Loucy (cell line): Measurements from ENCODE around the gene SLC39A11.

Source experiments
- H2AFZ ChIP-seq: fragments of 200-600 bp; sonication (generic); 2 replicates; pipeline ENCODE4 v1.6.0; 2016; ENCODE audit warnings: antibody characterized with exemption, mild to moderate bottlenecking, low read length, moderate library complexity
- H3F3A ChIP-seq: fragments of 200-600 bp; 2 replicates; pipeline ENCODE4 v1.6.0; 2016; ENCODE audit warnings: antibody characterized with exemption, low read depth, mild to moderate bottlenecking
- H3K27me3 ChIP-seq: fragments of 200-600 bp; sonication (generic); 2 replicates; pipeline ENCODE4 v1.6.1; 2014; ENCODE audit warnings: low read length, mild to moderate bottlenecking; ENCODE audit not compliant: insufficient read depth, poor library complexity, severe bottlenecking
- H3K36me3 ChIP-seq: fragments of 200-600 bp; sonication (generic); 2 replicates; pipeline ENCODE4 v1.6.1; 2016; ENCODE audit warnings: low read length; ENCODE audit not compliant: insufficient read depth
- H3K4me1 ChIP-seq: fragments of 200-600 bp; sonication (generic); 2 replicates; pipeline ENCODE4 v1.5.1; 2014; ENCODE audit warnings: low read length, mild to moderate bottlenecking; ENCODE audit not compliant: insufficient read depth, poor library complexity, severe bottlenecking
- H3K4me2 ChIP-seq: fragments of 200-600 bp; sonication (generic); 2 replicates; pipeline ENCODE4 v1.6.0; 2014; ENCODE audit warnings: antibody characterized with exemption, low read length, low read depth, mild to moderate bottlenecking; ENCODE audit not compliant: poor library complexity, severe bottlenecking
- H3K4me3 ChIP-seq: fragments of 200-600 bp; sonication (generic); 2 replicates; pipeline ENCODE4 v1.5.1; 2014; ENCODE audit warnings: low read length, mild to moderate bottlenecking, mixed read lengths; ENCODE audit not compliant: poor library complexity, severe bottlenecking
- H3K79me2 ChIP-seq: fragments of 200-600 bp; sonication (generic); 2 replicates; pipeline ENCODE4 v1.6.1; 2014; ENCODE audit warnings: low read length; ENCODE audit not compliant: insufficient read depth
- H3K9ac ChIP-seq: fragments of 200-600 bp; sonication (generic); 2 replicates; pipeline ENCODE4 v1.6.0; 2014; ENCODE audit warnings: mild to moderate bottlenecking, low read depth, low read length, moderate library complexity; ENCODE audit not compliant: poor library complexity, severe bottlenecking
- H3K9me2 ChIP-seq: fragments of 200-600 bp; sonication (generic); replicated peaks from 2 replicates; pipeline ENCODE4 v1.6.1; 2016; ENCODE audit warnings: low read depth, low read length, mixed read lengths
- H3K9me3 ChIP-seq: fragments of 200-600 bp; sonication (generic); 2 replicates; pipeline ENCODE4 v1.6.1; 2014; ENCODE audit warnings: mild to moderate bottlenecking, antibody characterized with exemption, low read length, low read depth; ENCODE audit not compliant: insufficient read depth
- H4K20me1 ChIP-seq: fragments of 200-600 bp; sonication (generic); 2 replicates; pipeline ENCODE4 v1.6.0; 2014; ENCODE audit warnings: antibody characterized with exemption, low read length, mild to moderate bottlenecking; ENCODE audit not compliant: insufficient read depth, poor library complexity, severe bottlenecking
- EZH2phosphoT487 ChIP-seq: fragments of 200-600 bp; IDR thresholded peaks from 2 replicates; pipeline ENCODE4 v1.6.1; 2018; ENCODE audit warnings: antibody characterized with exemption, mild to moderate bottlenecking, moderate library complexity, borderline replicate concordance
- TF ChIP-seq, protein P1 (sequence below): fragments of 200-600 bp; sonication (generic); conservative IDR thresholded peaks from 2 replicates; pipeline ENCODE4 v1.5.1; 2014; ENCODE audit warnings: mild to moderate bottlenecking, antibody characterized with exemption, low read length

Gene SLC39A11

GRCh38 chr17:72658675-72659074 is 433.8 kb downstream of the SLC39A11 start:
- Histone ChIP-seq H3F3A (no peaks in the 10 kb centered on the region), H2AFZ (no peak overlapping the region), H4K20me1 (no peaks in the 10 kb centered on the region), H3K36me3 (no peaks in the 10 kb centered on the region), H3K79me2 (no peaks in the 10 kb centered on the region), H3K4me3 (no peak overlapping the region), H3K4me1 (no peaks in the 10 kb centered on the region), H3K27me3 (no peaks in the 10 kb centered on the region), H3K9me3 (no peaks in the 10 kb centered on the region), H3K9me2 (no peaks in the 10 kb centered on the region), H3K9ac (no peak overlapping the region), H3K4me2 (no peak overlapping the region)
- no peak for TF ChIP-seq EZH2phosphoT487
- TF ChIP-seq, protein P1, sequence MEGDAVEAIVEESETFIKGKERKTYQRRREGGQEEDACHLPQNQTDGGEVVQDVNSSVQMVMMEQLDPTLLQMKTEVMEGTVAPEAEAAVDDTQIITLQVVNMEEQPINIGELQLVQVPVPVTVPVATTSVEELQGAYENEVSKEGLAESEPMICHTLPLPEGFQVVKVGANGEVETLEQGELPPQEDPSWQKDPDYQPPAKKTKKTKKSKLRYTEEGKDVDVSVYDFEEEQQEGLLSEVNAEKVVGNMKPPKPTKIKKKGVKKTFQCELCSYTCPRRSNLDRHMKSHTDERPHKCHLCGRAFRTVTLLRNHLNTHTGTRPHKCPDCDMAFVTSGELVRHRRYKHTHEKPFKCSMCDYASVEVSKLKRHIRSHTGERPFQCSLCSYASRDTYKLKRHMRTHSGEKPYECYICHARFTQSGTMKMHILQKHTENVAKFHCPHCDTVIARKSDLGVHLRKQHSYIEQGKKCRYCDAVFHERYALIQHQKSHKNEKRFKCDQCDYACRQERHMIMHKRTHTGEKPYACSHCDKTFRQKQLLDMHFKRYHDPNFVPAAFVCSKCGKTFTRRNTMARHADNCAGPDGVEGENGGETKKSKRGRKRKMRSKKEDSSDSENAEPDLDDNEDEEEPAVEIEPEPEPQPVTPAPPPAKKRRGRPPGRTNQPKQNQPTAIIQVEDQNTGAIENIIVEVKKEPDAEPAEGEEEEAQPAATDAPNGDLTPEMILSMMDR = no peak

GRCh38 chr17:72657467-72658317 is 434.8 kb downstream of the SLC39A11 start:
- H3K9me3 ChIP-seq = no peaks in the 10 kb centered on the region
- H3K36me3 ChIP-seq = no peaks in the 10 kb centered on the region
- no peak overlapping the region for H2AFZ ChIP-seq
- no peaks in the 10 kb centered on the region for H3K9me2 ChIP-seq
- no peak overlapping the region for H3K4me2 ChIP-seq
- H4K20me1 ChIP-seq = no peaks in the 10 kb centered on the region
- no peaks in the 10 kb centered on the region for H3K79me2 ChIP-seq
- H3K27me3 ChIP-seq = no peaks in the 10 kb centered on the region
- H3K4me3 ChIP-seq = no peak overlapping the region
- H3K4me1 ChIP-seq = no peaks in the 10 kb centered on the region
- TF ChIP-seq, protein P1 = no peak
- TF ChIP-seq EZH2phosphoT487 = no peak
- H3F3A ChIP-seq = no peaks in the 10 kb centered on the region
- H3K9ac ChIP-seq = no peak overlapping the region

- Histone ChIP-seq H3F3A (no peaks in the 10 kb centered on the region), H4K20me1 (no peaks in the 10 kb centered on the region), H3K4me3 (no peak overlapping the region), H3K79me2 (no peaks in the 10 kb centered on the region), H3K27me3 (no peaks in the 10 kb centered on the region), H3K4me2 (no peak overlapping the region), H2AFZ (no peak overlapping the region), H3K36me3 (no peaks in the 10 kb centered on the region), H3K9me3 (no peaks in the 10 kb centered on the region), H3K9me2 (no peaks in the 10 kb centered on the region), H3K4me1 (no peaks in the 10 kb centered on the region), H3K9ac (no peak overlapping the region)
- TF ChIP-seq, protein P1 = no peak
- no peak for TF ChIP-seq EZH2phosphoT487
These were observed 436.2 kb downstream of the SLC39A11 start for GRCh38 chr17:72656130-72656763.
